Karpas-422 (cell line): ENCODE data around the gene VIM. TPM values are rescaled to one million over a fixed set of nuclear protein-coding genes. Genes with fewer than 3 reads are reported as not detected.

Experiments used
- DNase-seq: peaks from one replicate; pipeline ENCODE4 v3.0.0-alpha.2; 2015
- H2AFZ ChIP-seq: fragments of 200-600 bp; sonication (generic); 2 replicates; pipeline ENCODE4 v1.6.1; 2014; ENCODE audit warnings: antibody characterized with exemption, low read length, mixed read lengths
- H3K27ac ChIP-seq: fragments of 200-600 bp; sonication (generic); 2 replicates; pipeline ENCODE4 v1.5.1; 2014; ENCODE audit warnings: mild to moderate bottlenecking, low read length, moderate library complexity
- H3K27me3 ChIP-seq: fragments of 200-600 bp; sonication (generic); 2 replicates; pipeline ENCODE4 v1.6.1; 2014; ENCODE audit warnings: low read length, mixed read lengths
- H3K36me3 ChIP-seq: fragments of 200-600 bp; sonication (generic); 2 replicates; pipeline ENCODE4 v1.6.1; 2014; ENCODE audit warnings: low read length, mixed read lengths; ENCODE audit not compliant: insufficient read depth
- H3K4me1 ChIP-seq: fragments of 200-600 bp; sonication (generic); 2 replicates; pipeline ENCODE4 v1.6.1; 2014; ENCODE audit warnings: mild to moderate bottlenecking, low read length, mixed read lengths
- H3K4me2 ChIP-seq: fragments of 200-600 bp; sonication (generic); 2 replicates; pipeline ENCODE4 v1.6.1; 2014; ENCODE audit warnings: low read length, low read depth, mild to moderate bottlenecking; ENCODE audit not compliant: poor library complexity, severe bottlenecking
- H3K4me3 ChIP-seq: fragments of 200-600 bp; sonication (generic); 2 replicates; pipeline ENCODE4 v1.5.1; 2014; ENCODE audit warnings: mild to moderate bottlenecking, antibody characterized with exemption, low read length, mixed read lengths
- H3K79me2 ChIP-seq: fragments of 200-600 bp; sonication (generic); 2 replicates; pipeline ENCODE4 v1.6.1; 2014; ENCODE audit warnings: mild to moderate bottlenecking, low read length, mixed read lengths
- H3K9ac ChIP-seq: fragments of 200-600 bp; sonication (generic); 2 replicates; pipeline ENCODE4 v1.6.0; 2014; ENCODE audit warnings: low read length
- H3K9me2 ChIP-seq: fragments of 200-600 bp; sonication (generic), shearing (Covaris generic); replicated peaks from 2 replicates; pipeline ENCODE4 v1.6.0; 2014; ENCODE audit warnings: mild to moderate bottlenecking, low read length, moderate library complexity; ENCODE audit not compliant: insufficient read depth
- H3K9me3 ChIP-seq: fragments of 300-700, 200-600 bp; sonication (generic); 2 replicates; pipeline ENCODE4 v1.6.1; 2014; ENCODE audit warnings: low read length, mixed read lengths
- H4K20me1 ChIP-seq: fragments of 200-600 bp; sonication (generic); 2 replicates; pipeline ENCODE4 v1.6.1; 2014; ENCODE audit warnings: mild to moderate bottlenecking, antibody characterized with exemption, low read length, low read depth; ENCODE audit not compliant: insufficient read depth
- total RNA-seq: library from RNA; depleted of rRNA; stranded (reverse); fragments of >200 nt; shearing (Covaris generic); gene quantifications from 2 replicates; pipeline ENCODE4 v1.2.3, GENCODE V29; 2014; ENCODE audit warnings: low replicate concordance

Gene VIM
- total RNA-seq, 1 experiment from 2014 or later: 7.0 TPM

DNA sequence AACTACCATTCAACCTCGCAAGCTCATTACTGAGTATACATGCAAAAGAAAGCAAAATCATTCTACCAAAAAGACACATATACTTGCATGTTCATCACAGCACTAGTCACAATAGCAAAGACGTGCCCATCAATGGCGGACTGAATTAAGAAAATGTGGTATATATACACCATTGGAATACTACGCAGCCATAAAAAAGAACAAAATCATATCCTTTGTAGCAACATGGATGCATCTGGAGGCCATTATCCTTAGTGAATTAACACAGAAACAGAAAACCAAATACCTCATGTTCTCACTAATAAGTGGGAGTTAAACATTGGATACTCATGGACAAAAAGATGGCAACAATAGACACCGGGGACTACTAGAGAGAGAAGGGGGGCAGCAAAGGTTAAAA, 33.0 kb upstream of the VIM start:
- H3K79me2 ChIP-seq: no peaks in the 10 kb centered on the region

DNA sequence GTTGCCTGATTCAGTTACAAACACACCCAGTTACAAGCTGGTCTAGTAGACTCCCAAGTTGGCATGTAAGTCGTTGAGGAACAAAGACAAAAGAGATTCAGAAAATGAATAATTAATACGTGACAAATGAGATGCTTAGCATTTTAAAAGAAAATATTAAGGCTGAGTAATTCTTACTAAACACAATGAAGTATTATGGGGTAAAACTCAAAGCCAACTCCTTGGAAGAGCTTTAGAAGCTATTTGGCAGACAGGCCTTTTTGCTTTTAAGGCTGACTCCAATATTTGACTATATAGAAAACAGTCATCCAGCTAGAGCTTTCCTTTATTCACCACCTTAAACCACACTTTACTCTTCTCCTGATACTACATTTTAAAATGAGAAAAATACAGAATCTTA, 32.0 kb upstream of the VIM start:
- Histone ChIP-seq H3K9me2 (no peaks in the 10 kb centered on the region), H3K27me3 (no peaks in the 10 kb centered on the region), H2AFZ (no peak overlapping the region), H3K27ac (no peak overlapping the region), H3K9ac (no peak overlapping the region), H3K79me2 (no peaks in the 10 kb centered on the region), H4K20me1 (peaks cover 11% of the 10 kb centered on the region; the same call in 1 of the 2 replicates), H3K4me1 (peaks cover 12% of the 10 kb centered on the region), H3K36me3 (no peaks in the 10 kb centered on the region), H3K4me2 (no peak overlapping the region), H3K9me3 (no peaks in the 10 kb centered on the region), H3K4me3 (no peak overlapping the region)
- no peak for DNase-seq

More for the DNA sequence above, 33.0 kb upstream of the VIM start:
- H3K9ac ChIP-seq: no peak overlapping the region
- H3K4me3 ChIP-seq: no peak overlapping the region
- H3K9me2 ChIP-seq: no peaks in the 10 kb centered on the region
- H3K27me3 ChIP-seq: no peaks in the 10 kb centered on the region
- H2AFZ ChIP-seq: no peak overlapping the region
- no peaks in the 10 kb centered on the region for H3K9me3 ChIP-seq
- no peak overlapping the region for H3K27ac ChIP-seq
- peaks cover 11% of the 10 kb centered on the region; the same call in 1 of the 2 replicates for H4K20me1 ChIP-seq
- H3K4me2 ChIP-seq: no peak overlapping the region
- peaks cover 2% of the 10 kb centered on the region for H3K4me1 ChIP-seq
- DNase-seq: no peak
- no peaks in the 10 kb centered on the region for H3K36me3 ChIP-seq

DNA sequence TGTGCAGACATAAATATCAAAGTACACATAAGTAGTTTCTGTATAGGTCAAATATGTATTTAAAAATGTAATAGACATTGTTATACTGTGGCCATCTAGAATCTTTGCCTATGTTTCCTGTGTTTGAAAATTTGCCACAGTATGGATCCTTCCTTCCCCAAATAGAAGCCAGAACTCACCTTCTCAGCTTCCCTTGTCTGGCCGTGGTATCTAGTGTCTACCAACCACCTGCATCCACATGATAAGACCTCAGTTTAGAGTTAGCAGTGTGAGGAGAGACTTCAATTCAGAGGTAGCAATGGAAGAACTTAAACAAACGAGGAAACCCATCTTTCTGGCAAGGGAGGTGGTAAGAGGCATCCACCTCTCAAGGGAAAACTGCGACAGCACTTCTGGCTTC, 31.5 kb upstream of the VIM start:
- H3K4me3 ChIP-seq: no peak overlapping the region
- H3K9ac ChIP-seq: no peak overlapping the region
- H3K36me3 ChIP-seq: no peaks in the 10 kb centered on the region
- no peaks in the 10 kb centered on the region for H3K27me3 ChIP-seq
- no peaks in the 10 kb centered on the region for H3K9me2 ChIP-seq
- no peak overlapping the region for H3K4me2 ChIP-seq
- H3K27ac ChIP-seq: no peak overlapping the region
- H2AFZ ChIP-seq: no peak overlapping the region
- peaks cover 13% of the 10 kb centered on the region for H3K4me1 ChIP-seq
- no peaks in the 10 kb centered on the region for H3K9me3 ChIP-seq
- DNase-seq: no peak
- H3K79me2 ChIP-seq: no peaks in the 10 kb centered on the region
- H4K20me1 ChIP-seq: peaks cover 6% of the 10 kb centered on the region; the same call in 1 of the 2 replicates

DNA sequence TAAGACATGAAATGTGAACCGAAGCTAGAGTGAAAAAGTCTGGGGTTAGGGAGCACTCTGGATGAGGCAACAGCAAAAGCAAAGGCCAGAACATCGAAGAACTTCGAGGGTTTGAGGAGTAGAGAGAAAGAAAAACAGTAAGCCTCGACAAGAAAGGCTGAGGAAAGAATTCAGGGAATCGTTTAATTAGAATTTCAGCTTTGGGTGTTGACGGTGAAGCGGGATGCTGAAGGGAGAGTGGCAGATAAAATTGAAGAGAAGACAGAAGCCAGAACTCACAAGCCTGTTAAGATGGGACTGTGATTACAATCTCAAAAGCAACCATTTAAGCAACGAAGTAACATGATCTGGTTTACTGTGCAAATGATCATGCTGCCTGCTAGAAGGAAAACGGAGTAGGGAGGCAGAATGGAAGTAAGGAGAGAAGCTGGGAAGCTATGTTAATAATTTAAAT, 28.7 kb upstream of the VIM start:
- Histone ChIP-seq H3K4me2 (no peak overlapping the region), H3K27me3 (no peaks in the 10 kb centered on the region), H3K9me3 (no peaks in the 10 kb centered on the region), H3K9ac (no peak overlapping the region), H4K20me1 (no peaks in the 10 kb centered on the region), H3K4me3 (no peak overlapping the region), H3K9me2 (no peaks in the 10 kb centered on the region; the same call in 1 of the 2 replicates), H3K27ac (no peak overlapping the region), H3K4me1 (peaks cover 18% of the 10 kb centered on the region), H3K79me2 (no peaks in the 10 kb centered on the region), H3K36me3 (no peaks in the 10 kb centered on the region), H2AFZ (no peak overlapping the region)
- no peak for DNase-seq

DNA sequence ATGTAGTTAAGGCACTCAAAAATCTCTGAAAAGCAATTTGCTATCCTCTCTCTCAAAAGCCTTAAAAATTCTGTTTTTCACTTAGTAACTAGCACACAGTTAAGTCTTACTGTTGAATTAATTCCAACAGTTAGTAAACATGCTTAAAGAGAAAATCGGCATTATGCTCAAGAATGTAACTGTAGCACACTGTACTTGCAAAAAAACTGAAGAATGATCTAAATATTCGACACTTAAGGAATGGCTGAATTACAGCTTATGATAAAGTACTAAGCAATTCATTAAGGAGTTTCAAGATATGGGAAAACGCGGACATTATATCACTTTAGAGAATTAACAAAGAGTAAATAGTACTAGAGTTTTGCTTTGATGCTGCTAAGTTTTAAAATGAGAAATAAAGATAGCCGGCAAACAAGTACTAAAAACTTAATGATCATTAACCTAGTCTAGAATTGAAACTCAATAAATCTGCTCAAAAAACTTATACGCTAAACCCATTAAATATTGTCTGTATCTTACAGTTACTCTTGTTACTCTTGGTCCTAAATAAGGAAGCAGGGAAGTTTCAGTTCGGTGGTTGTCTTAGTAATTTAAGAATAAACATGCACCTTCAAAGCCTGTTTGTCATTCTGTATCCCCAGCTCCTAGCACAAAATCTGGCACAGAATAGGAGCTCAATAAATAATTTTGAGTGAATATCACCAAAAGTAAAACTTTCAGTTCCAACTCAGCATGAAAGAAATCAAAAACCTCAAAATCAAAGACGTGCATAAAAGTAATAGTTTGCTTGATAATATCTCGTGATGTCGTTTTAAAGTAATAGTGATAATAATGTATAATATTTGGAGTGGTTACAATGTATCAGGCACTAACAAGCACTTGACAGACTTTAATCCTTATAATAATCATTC, 27.8 kb upstream of the VIM start:
- Histone ChIP-seq H3K79me2 (no peaks in the 10 kb centered on the region), H3K9me2 (no peaks in the 10 kb centered on the region; the same call in 1 of the 2 replicates), H3K27me3 (no peaks in the 10 kb centered on the region), H3K4me3 (peak overlapping the region; percentile 86), H2AFZ (peak overlapping the region; percentile 99; the same call in 1 of the 2 replicates), H3K9me3 (no peaks in the 10 kb centered on the region), H3K36me3 (no peaks in the 10 kb centered on the region), H4K20me1 (no peaks in the 10 kb centered on the region), H3K9ac (peak overlapping the region; percentile 80), H3K27ac (no peak overlapping the region), H3K4me1 (peaks cover 18% of the 10 kb centered on the region), H3K4me2 (peak overlapping the region; percentile 99)
- DNase-seq: no peak

DNA sequence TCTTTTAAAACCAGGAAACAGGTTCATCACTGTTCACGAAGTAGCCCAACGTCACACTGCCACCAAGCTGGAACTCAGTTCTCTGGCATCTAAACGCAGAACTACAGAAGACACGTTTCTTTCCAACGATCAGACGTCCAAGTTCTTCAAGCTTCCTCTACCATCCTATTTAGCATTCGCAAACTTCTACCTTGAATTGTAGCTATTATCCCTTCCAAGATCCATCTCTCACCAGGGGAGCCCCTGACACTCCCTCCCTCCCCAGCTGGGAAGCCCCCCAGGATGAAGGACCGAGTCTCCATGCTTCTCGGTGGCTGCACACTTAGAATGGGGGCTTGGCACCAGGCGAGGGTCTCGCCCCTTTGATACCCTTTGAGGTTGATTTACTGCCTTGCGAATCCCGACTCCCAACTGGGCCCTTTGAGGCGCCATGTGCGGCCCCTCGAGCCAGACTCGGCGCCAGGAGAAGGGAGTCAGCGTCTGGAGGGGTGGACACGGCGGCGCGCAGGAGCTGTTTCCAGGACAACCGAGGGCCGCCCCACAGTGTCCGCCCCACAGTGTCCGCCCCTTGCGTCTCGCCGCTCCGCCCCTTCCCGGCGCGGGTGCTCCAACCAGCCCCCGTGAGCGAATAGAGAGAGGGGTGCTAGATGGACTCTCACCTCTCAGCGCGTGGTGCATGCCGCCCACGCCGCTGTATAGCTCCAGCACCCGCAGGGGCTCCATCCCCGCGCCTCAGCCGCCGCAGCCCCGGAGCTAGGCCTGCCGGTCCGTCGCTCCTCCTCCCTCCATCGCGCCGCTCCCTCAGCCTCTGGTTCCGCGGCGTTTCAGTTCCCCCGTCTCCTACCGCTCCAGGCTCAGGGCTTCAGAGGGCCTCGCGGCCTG, 26.9 kb upstream of the VIM start, which contains the start of gene TRDMT1:
Gene TRDMT1 (minus strand): TSS at position 761 of the 882 bp plus-strand sequence. CDS start 38 bp downstream, at position 723.
- peak within 1 kb of the TSS; percentile 86 for H3K4me3 ChIP-seq
- peak within 1 kb of the TSS; percentile 99 for H2AFZ ChIP-seq
- peak; percentile 88 for DNase-seq

DNA sequence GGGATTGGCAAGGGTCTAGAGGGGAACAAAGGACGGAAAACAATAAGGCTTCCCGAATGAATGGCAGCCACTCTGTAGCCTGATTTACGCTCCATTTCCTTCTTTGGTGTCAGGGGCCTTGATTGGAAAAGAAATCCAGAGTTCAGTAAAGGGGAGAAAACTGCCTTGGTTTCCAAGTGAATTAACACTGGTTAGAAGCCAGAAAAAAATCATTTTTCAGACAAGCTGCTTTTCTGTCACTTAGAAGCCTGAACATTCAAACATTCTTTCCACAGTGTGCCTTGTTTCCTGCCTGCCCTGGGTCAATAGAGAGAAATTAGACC, 26.3 kb upstream of the VIM start:
- Histone ChIP-seq H4K20me1 (no peaks in the 10 kb centered on the region), H3K9me3 (no peaks in the 10 kb centered on the region), H3K27me3 (no peaks in the 10 kb centered on the region), H3K4me2 (peak overlapping the region; percentile 99), H3K4me3 (peak overlapping the region; percentile 86), H3K36me3 (no peaks in the 10 kb centered on the region), H3K9me2 (no peaks in the 10 kb centered on the region; the same call in 1 of the 2 replicates), H3K4me1 (peaks cover 18% of the 10 kb centered on the region), H2AFZ (peak overlapping the region; percentile 99), H3K9ac (peak overlapping the region; percentile 80), H3K79me2 (no peaks in the 10 kb centered on the region), H3K27ac (no peak overlapping the region)
- DNase-seq: no peak

More for the DNA sequence above, 26.9 kb upstream of the VIM start, which contains the start of gene TRDMT1:
- no peaks in the 10 kb centered on the region for H3K27me3 ChIP-seq
- H3K36me3 ChIP-seq: no peaks in the 10 kb centered on the region
- no peak within 1 kb of the TSS for H3K27ac ChIP-seq
- H3K9me2 ChIP-seq: no peaks in the 10 kb centered on the region; the same call in 1 of the 2 replicates
- H3K4me2 ChIP-seq: peak within 1 kb of the TSS; percentile 99
- no peaks in the 10 kb centered on the region for H4K20me1 ChIP-seq
- H3K9ac ChIP-seq: peak within 1 kb of the TSS; percentile 80
- H3K9me3 ChIP-seq: no peaks in the 10 kb centered on the region
- no peaks in the 10 kb centered on the region for H3K79me2 ChIP-seq
- peaks cover 18% of the 10 kb centered on the region for H3K4me1 ChIP-seq

DNA sequence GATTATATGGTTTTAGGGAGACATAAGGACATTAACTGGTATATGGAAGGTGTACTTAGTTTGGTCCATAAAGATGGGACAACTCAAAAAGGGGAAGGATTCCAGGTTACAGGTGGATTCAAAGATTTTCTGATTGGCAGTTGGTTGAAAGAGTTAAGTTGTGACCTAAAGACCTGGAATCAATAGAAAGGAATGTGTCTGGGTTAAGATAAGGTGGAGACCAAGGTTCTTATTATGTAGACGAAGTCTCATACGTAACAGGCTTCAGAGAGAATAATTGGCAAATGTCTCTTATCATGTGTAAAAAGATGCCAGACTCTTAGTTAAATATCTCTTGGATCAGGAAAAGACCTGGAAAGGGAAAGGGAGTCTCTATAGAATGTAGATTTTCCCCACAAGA, 25.5 kb upstream of the VIM start:
- H3K36me3 ChIP-seq: no peaks in the 10 kb centered on the region
- H2AFZ ChIP-seq: peak overlapping the region; percentile 99
- H3K4me2 ChIP-seq: no peak overlapping the region
- no peak for DNase-seq
- H4K20me1 ChIP-seq: no peaks in the 10 kb centered on the region
- no peaks in the 10 kb centered on the region for H3K27me3 ChIP-seq
- no peak overlapping the region for H3K9ac ChIP-seq
- no peaks in the 10 kb centered on the region; the same call in 1 of the 2 replicates for H3K9me2 ChIP-seq
- H3K4me3 ChIP-seq: no peak overlapping the region
- H3K4me1 ChIP-seq: peaks cover 18% of the 10 kb centered on the region
- no peaks in the 10 kb centered on the region for H3K9me3 ChIP-seq
- H3K79me2 ChIP-seq: no peaks in the 10 kb centered on the region
- no peak overlapping the region for H3K27ac ChIP-seq
